Measurements from ENCODE around the gene CREM. TPM values are rescaled to one million over a fixed set of nuclear protein-coding genes. Genes with fewer than 3 reads are reported as not detected.

CREM gene
- total RNA-seq, 1 experiment from 2014 or later: 21.4 TPM

DNA sequence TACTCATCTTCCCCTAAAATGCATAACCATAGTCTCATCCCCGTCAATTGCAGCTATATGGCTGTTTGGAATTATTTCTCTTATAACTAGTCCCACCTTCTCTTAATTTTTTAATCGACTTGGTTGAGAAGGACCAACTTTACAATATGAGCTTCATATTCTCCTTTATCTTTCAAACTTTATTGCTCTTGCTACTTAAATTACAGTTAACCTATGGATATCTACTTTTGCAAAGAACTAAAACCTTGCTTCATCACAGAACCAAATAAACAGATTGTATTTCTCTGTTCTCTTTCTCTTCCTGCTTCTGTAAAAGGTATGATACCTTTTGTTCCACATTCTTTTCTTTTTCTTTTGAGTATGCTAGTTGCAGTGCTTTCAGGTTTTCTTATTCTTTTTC, 6.1 kb downstream of the CREM start (continued):
- TF ChIP-seq POLR2AphosphoS5 (IDR thresholded peaks at IDR 0.05; ENCODE audit: low read depth, low read length): no peak
- TF ChIP-seq JUND (IDR thresholded peaks at IDR 0.05): no peak

DNA sequence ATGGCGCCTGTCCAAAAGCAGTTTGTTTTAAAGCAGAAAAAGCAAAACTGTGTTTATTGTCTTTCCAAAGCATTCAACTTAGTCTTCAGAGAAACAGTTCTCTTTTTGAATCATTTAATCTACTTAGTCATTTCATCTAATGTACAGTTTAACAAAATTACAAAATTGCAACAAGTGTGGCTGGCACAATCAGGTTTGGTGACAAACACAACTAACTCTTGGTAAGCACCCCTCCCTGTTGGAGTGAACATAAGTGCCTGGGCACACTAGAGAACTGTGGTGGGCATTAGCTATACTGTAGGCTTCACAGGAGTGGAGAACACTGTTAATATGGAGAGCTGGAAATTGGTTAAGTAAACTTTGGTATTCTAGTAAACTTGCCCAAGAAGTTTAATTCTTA, 6.9 kb downstream of the CREM start:
- Histone ChIP-seq H3K4me3 (replicated peaks in 1 of 2; ENCODE audit: low read depth in 1 of 2, low read length in 2 of 2) (no peak overlapping the region), H3K27ac (ENCODE audit: low read depth, low read length) (no peak overlapping the region), H3K27me3 (ENCODE audit: insufficient read depth, low read length) (no peaks in the 10 kb centered on the region), H3K9me2 (ENCODE audit: insufficient read depth) (no peaks in the 10 kb centered on the region), H2AFZ (ENCODE audit: low read depth, low read length, poor library complexity, severe bottlenecking) (no peak overlapping the region), H3K4me1 (ENCODE audit: control insufficient read depth in 1 of 2, insufficient read depth in 2 of 2, low read length in 2 of 2) (peaks cover 3 to 6% of the 10 kb centered on the region in 2 experiments; a peak in 3 of 4 replicates), H3K4me2 (ENCODE audit: low read length) (no peak overlapping the region), H3K9ac (ENCODE audit: low read length) (no peak overlapping the region), H4K20me1 (ENCODE audit: insufficient read depth) (no peaks in the 10 kb centered on the region), H3K79me2 (ENCODE audit: insufficient read depth, low read length) (peaks cover 23% of the 10 kb centered on the region), H3K36me3 (ENCODE audit: control insufficient read depth in 1 of 2, insufficient read depth in 2 of 2, low read length in 2 of 2) (no peaks in the 10 kb centered on the region), H3K9me3 (ENCODE audit: control insufficient read depth in 1 of 2, insufficient read depth in 1 of 2, low read depth in 1 of 2, low read length in 2 of 2) (no peaks in the 10 kb centered on the region)
- no TSS peak for BruUV-seq (replicated peaks)
- ChIA-PET RAD21 (ENCODE audit: low non-redundant PET in 1 of 2, low total read pairs in 2 of 2, uncharacterized antibody in 2 of 2, unreplicated experiment in 2 of 2) (no interaction called here), CTCF (no interaction called here), POLR2A (no interaction called here)
- ATAC-seq (no peak), DNase-seq (ENCODE audit: low read depth, low spot score) (no peak)
- TF ChIP-seq EZH2 (IDR thresholded peaks at IDR 0.05): no peak
- TF ChIP-seq TCF7L2 (IDR thresholded peaks at IDR 0.05; ENCODE audit: borderline replicate concordance, extremely low read depth, insufficient read depth, insufficient read length): no peak
- no peak for TF ChIP-seq SP1 (IDR thresholded peaks at IDR 0.05; ENCODE audit: low read depth)
- TF ChIP-seq, protein P1, sequence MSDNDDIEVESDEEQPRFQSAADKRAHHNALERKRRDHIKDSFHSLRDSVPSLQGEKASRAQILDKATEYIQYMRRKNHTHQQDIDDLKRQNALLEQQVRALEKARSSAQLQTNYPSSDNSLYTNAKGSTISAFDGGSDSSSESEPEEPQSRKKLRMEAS (IDR thresholded peaks at IDR 0.05): no peak
- TF ChIP-seq EZH2phosphoT487 (IDR thresholded peaks at IDR 0.05; ENCODE audit: borderline replicate concordance): no peak
- no peak for TF ChIP-seq EGR1 (IDR thresholded peaks at IDR 0.05; ENCODE audit: low read depth)
- TF ChIP-seq SRF (IDR thresholded peaks at IDR 0.05; ENCODE audit: low read depth): no peak
- TF ChIP-seq ZNF274 (IDR thresholded peaks at IDR 0.05; ENCODE audit: low read depth, low read length): no peak
- TF ChIP-seq, protein P2, sequence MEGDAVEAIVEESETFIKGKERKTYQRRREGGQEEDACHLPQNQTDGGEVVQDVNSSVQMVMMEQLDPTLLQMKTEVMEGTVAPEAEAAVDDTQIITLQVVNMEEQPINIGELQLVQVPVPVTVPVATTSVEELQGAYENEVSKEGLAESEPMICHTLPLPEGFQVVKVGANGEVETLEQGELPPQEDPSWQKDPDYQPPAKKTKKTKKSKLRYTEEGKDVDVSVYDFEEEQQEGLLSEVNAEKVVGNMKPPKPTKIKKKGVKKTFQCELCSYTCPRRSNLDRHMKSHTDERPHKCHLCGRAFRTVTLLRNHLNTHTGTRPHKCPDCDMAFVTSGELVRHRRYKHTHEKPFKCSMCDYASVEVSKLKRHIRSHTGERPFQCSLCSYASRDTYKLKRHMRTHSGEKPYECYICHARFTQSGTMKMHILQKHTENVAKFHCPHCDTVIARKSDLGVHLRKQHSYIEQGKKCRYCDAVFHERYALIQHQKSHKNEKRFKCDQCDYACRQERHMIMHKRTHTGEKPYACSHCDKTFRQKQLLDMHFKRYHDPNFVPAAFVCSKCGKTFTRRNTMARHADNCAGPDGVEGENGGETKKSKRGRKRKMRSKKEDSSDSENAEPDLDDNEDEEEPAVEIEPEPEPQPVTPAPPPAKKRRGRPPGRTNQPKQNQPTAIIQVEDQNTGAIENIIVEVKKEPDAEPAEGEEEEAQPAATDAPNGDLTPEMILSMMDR (IDR thresholded peaks at IDR 0.05 in 2 of 3, conservative IDR thresholded peaks at IDR 0.05 in 1 of 3; ENCODE audit: borderline replicate concordance in 1 of 3, insufficient read depth in 1 of 3, low read depth in 2 of 3, low read length in 2 of 3): no peak
- TF ChIP-seq FOSL1 (IDR thresholded peaks at IDR 0.05; ENCODE audit: low read depth): no peak
- TF ChIP-seq, protein P3, sequence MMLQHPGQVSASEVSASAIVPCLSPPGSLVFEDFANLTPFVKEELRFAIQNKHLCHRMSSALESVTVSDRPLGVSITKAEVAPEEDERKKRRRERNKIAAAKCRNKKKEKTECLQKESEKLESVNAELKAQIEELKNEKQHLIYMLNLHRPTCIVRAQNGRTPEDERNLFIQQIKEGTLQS (IDR thresholded peaks at IDR 0.05): no peak
- no peak for TF ChIP-seq CBX3 (IDR thresholded peaks at IDR 0.05; ENCODE audit: low read depth)
- TF ChIP-seq, protein P4, sequence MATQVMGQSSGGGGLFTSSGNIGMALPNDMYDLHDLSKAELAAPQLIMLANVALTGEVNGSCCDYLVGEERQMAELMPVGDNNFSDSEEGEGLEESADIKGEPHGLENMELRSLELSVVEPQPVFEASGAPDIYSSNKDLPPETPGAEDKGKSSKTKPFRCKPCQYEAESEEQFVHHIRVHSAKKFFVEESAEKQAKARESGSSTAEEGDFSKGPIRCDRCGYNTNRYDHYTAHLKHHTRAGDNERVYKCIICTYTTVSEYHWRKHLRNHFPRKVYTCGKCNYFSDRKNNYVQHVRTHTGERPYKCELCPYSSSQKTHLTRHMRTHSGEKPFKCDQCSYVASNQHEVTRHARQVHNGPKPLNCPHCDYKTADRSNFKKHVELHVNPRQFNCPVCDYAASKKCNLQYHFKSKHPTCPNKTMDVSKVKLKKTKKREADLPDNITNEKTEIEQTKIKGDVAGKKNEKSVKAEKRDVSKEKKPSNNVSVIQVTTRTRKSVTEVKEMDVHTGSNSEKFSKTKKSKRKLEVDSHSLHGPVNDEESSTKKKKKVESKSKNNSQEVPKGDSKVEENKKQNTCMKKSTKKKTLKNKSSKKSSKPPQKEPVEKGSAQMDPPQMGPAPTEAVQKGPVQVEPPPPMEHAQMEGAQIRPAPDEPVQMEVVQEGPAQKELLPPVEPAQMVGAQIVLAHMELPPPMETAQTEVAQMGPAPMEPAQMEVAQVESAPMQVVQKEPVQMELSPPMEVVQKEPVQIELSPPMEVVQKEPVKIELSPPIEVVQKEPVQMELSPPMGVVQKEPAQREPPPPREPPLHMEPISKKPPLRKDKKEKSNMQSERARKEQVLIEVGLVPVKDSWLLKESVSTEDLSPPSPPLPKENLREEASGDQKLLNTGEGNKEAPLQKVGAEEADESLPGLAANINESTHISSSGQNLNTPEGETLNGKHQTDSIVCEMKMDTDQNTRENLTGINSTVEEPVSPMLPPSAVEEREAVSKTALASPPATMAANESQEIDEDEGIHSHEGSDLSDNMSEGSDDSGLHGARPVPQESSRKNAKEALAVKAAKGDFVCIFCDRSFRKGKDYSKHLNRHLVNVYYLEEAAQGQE (IDR thresholded peaks at IDR 0.05; ENCODE audit: low read depth): no peak
- intact Hi-C loops (cut with micrococcal nuclease): no loop called here

Data from HCT116 (cell line).